GM19099 (cell line): ENCODE measurements around the gene FUT7.

Experiments
- POLR2A ChIP-seq: IDR thresholded peaks from 3 replicates; pipeline ENCODE4 v1.6.1; 2011; ENCODE audit warnings: low read depth; ENCODE audit not compliant: insufficient read length; ENCODE audit errors: extremely low read depth

Gene FUT7

GRCh38 chr9:137056739-137057415 lies 25.0 kb upstream of the FUT7 start:
- no peak for TF ChIP-seq POLR2A

- TF ChIP-seq POLR2A = no peak
Measured at GRCh38 chr9:137055385-137056364, 23.8 kb upstream of the FUT7 start.

GRCh38 chr9:137054932-137055384 lies 23.1 kb upstream of the FUT7 start:
- TF ChIP-seq POLR2A = no peak

- no peak for TF ChIP-seq POLR2A
Measured at GRCh38 chr9:137053944-137054931, 22.4 kb upstream of the FUT7 start, which contains the start of gene ENTPD2. Gene ENTPD2 (minus strand): TSS chr9:137054061. CDS start chr9:137053997, 64 bp downstream.

GRCh38 chr9:137052998-137053943 lies 21.4 kb upstream of the FUT7 start:
- TF ChIP-seq POLR2A = no peak

- no peak for TF ChIP-seq POLR2A
Measured at GRCh38 chr9:137052293-137052692, 20.4 kb upstream of the FUT7 start.

- no peak for TF ChIP-seq POLR2A
Measured at GRCh38 chr9:137051145-137051724, 19.3 kb upstream of the FUT7 start.

- TF ChIP-seq POLR2A = no peak
Measured at GRCh38 chr9:137050570-137050969, 18.7 kb upstream of the FUT7 start.

GRCh38 chr9:137049544-137050449 lies 17.9 kb upstream of the FUT7 start:
- TF ChIP-seq POLR2A = no peak

- no peak for TF ChIP-seq POLR2A
Measured at GRCh38 chr9:137048655-137049543, 17.0 kb upstream of the FUT7 start.

GRCh38 chr9:137046088-137046787 lies 14.3 kb upstream of the FUT7 start, which contains the start of gene NPDC1:
Gene NPDC1 (minus strand): TSS chr9:137046177. CDS start chr9:137045989, 188 bp downstream.
- no peak for TF ChIP-seq POLR2A
